HG03575 (cell line): ENCODE results near the gene GALNT8.
"Not testable (repeated sequence)": the region's sequence is repeated elsewhere in the genome, so short reads cannot be mapped to it uniquely, and the experiment has no call there.

Experiments
- ATAC-seq: cut with Tn5 transposase; IDR thresholded peaks from one replicate; pipeline ENCODE4 v1.9.1; 2021; ENCODE audit not compliant: unreplicated experiment, insufficient number of reproducible peaks, low FRiP score; ENCODE audit errors: extremely low read depth

The GALNT8 gene

GRCh38 chr12:4742416-4742970 lies 22.3 kb downstream of the GALNT8 start:
- ATAC-seq, result no peak

GRCh38 chr12:4743046-4743445 lies 22.8 kb downstream of the GALNT8 start:
- no peak for ATAC-seq

GRCh38 chr12:4744709-4745108 lies 24.5 kb downstream of the GALNT8 start:
- ATAC-seq, result no peak

GRCh38 chr12:4745249-4745648 lies 25.0 kb downstream of the GALNT8 start:
- no peak for ATAC-seq

- not testable (repeated sequence) for ATAC-seq
Measured at GRCh38 chr12:4751654-4752053, 31.5 kb downstream of the GALNT8 start.

- no peak for ATAC-seq
Measured at GRCh38 chr12:4762773-4763172, 42.6 kb downstream of the GALNT8 start.

- ATAC-seq, result no peak
Measured at GRCh38 chr12:4763549-4763948, 43.3 kb downstream of the GALNT8 start.

GRCh38 chr12:4766445-4766844 lies 46.2 kb downstream of the GALNT8 start:
- ATAC-seq, result no peak

GRCh38 chr12:4767186-4767585 lies 47.0 kb downstream of the GALNT8 start:
- ATAC-seq, result no peak

GRCh38 chr12:4768341-4768740 lies 48.1 kb downstream of the GALNT8 start:
- no peak for ATAC-seq

- no peak for ATAC-seq
Measured at GRCh38 chr12:4769073-4769472, 48.9 kb downstream of the GALNT8 start.

- no peak for ATAC-seq
Measured at GRCh38 chr12:4771172-4771959, 51.2 kb downstream of the GALNT8 start.

GRCh38 chr12:4771960-4772566 lies 51.9 kb downstream of the GALNT8 start:
- no peak for ATAC-seq

GRCh38 chr12:4775936-4776335 lies 55.7 kb downstream of the GALNT8 start:
- ATAC-seq, result no peak

- ATAC-seq, result no peak
Measured at GRCh38 chr12:4779749-4780148, 59.5 kb downstream of the GALNT8 start.

- no peak for ATAC-seq
Measured at GRCh38 chr12:4780641-4781611, 60.7 kb downstream of the GALNT8 start.

- no peak for ATAC-seq
Measured at GRCh38 chr12:4784404-4785054, 64.3 kb downstream of the GALNT8 start.

- no peak for ATAC-seq
Measured at GRCh38 chr12:4786795-4787194, 66.6 kb downstream of the GALNT8 start.

- ATAC-seq, result no peak
Measured at GRCh38 chr12:4787965-4788364, 67.8 kb downstream of the GALNT8 start.
